ENCODE measurements around the gene TTC39C.
A peak's percentile ranks its signal among the peaks of the same experiment; 100 is the strongest.

Gene TTC39C

DNA sequence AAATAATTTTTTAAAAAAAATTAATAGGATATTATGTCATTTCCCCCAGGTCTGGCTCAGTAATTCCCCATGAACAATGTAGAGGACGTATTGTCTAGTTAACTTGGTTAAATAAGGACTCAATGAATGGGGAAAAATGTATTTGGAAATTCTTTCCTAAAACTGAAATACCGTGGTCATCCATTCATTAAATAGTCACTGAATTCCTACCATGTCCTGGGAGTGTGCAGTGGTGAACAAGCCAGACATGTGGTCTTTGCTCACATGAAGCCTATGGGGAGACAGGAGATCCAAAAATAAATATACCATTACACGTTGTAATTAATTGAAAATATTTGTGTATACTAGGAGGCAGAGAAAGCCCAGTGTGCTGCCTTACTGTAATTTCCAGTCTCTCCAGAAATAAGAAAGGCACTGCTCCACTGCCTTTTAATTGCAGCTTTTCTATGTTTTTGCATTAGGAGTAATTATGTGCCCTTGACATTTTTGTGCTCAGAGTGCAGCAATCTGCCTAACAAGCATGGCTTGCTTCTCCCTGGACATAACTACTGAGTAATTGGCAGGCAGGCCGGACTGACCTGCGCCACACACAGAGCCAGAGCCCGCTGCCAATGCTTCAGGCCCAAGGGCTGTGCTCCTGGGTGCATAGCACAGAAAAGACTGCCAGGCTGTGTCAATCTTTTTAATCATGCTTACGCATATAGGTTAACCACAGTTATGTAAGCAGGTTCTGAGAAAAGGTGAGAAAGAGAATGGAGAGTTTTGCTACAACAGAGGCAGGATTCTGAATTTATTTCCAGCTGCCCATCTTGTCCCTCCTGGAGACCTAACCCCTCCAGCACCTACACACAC, 22.2 kb upstream of the TTC39C start:
- no peak for FAIRE-seq

DNA sequence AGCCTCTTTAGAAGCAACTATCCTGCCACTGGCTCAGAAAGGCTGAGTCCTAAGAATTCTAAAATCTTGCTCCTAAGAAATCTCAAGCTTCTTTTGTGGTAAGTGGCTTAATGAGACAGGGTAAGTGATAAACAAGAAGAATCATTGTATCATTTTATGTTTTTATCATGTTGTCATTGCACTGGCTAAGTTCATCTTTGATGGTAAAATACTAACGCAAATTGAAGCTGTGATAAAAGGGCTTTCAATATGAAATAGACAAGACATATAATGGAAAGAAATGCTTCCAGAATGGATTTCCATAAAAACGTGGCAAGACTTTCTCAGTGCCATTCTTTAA, 21.6 kb upstream of the TTC39C start:
- no peak for FAIRE-seq

DNA sequence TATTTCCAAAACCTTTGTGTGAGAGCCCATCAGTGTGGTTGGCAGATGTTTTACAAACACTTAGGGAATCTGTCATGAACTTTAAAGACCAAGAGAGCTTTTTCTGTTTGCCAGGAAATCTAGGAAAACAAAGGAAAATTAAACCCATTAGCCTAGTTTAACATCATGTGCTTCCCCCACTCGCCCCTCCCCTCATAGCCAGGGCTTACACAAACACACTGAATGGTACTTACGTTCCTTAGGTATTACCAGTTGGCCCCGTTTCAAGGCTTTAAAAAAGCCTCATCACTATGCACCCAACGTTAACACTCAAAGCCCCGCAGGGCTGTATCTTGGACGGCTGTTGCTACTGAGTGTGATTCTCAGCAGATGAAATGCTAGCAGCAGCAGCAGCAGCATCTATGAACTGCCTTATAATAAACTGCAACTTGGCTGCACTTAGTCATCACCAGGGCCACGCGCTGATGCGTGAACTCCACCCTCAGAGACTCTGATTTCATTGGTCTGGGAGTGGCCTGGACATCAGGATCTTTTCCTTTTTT, 20.1 kb upstream of the TTC39C start:
- FAIRE-seq, result peak; percentile 80

DNA sequence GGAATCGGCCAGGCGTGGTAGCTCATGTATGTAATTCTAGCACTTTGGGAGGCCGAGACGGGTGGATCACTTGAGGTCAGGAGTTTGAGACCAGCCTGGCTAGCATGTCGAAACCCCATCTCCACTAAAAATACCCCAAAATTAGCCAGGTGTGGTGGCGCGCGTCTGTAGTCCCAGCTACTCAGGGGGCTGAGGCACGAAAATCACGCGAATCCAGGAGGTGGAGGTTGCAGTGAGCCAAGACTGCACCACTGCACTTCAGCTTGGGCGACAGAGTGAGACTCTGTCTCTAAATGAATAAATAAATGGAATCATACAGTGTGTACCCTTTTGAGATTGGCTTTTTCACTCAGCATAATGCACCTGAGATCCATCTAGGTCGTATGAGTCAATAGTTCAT, 19.4 kb upstream of the TTC39C start:
- no peak for FAIRE-seq

DNA sequence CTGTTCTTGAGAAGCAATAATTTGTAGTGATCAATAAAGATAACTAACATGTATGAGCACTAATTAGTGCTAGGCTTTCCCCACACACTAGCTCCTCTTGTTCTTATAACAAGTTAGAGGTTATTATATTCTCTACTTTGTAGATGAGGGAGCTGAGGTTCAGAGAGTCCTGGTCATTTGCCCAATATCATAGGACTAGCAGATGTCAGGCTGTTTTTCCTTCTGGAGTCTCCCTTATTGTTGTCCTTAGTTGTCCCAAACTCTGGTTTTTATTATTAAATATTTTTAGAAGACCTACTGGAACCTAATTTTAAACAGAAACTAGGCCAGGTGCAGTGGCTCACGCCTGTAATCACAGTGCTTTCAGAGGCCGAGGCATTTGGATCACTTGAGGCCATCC, 16.5 kb upstream of the TTC39C start:
- no peak for FAIRE-seq

DNA sequence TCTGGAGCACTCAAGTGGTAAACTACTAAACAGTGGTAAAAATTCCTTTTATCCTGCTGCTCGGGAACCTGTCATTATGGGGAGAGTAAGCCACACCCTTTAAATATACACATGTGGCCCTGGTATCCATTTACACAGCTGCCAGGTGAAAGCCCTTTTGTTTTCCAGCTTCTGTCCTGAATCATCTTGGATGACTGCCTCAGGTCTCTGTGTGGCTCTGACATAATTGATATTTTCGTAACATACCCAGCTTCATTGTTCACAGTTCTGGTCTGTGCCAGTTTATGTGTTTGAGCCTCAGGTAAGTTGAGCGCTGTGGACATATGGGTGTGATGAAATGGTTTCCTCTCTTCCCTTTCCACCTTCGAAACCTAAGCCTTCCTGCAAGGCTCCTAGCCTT, 15.7 kb upstream of the TTC39C start:
- FAIRE-seq, result no peak

DNA sequence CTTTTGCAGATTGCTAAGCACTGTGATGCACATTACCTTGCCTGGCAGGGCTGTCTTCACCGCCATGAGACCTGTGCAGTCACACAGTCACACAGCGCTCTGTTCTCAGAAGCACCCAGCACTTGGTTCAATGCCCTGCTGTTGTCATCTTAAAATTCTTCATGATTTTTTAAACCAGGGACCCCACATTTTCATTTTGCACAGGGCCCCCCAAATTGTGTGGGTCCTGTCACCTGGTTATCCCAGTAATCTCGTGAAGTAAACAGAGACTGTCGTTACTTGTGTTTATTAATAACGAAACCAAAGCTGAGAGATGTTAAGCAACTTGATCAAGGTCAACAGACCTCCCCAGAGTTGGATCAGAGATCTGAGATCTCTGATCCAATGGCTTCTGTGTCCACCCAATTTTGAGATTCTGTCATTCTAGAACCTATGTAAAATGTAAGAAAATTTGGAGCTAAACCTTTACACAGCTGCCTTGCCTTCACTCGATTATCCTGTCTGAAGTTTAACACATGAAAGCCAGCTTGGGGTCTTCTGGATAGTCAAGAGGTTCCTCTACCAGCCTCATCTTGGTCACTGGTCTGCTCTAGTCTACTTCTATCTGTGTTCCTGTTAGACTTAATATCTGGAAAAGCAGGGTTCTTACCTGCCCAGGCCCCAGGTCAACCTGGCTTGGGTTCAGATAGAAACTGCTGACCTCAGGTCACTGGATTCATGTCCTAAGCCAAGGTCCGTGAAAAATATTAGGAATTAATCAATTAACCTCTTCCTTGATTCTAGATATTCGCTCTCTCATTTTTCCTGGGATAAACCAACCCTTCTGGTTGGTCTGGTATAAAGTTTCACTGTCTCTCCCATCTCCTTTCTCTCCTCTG, 13.7 kb upstream of the TTC39C start:
- FAIRE-seq, result no peak

DNA sequence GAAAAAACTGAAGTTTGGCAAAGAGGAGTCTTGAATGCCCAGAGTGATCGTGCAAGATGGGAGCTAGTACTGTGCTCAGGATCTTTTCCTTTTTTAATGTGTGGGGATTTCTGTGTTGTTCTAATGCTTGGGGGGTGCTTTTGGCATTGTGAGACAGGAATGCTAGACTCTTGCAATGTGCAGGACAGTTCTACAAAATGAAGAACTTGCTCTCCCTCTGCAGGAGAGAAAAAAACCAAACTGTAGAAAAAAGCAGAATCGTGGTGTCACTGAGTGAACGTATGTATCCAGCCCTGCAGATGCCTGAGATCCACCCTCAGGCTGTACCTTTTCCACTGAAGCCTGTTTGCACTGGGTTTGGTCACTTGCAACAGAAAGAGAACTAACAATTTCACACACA, 12.1 kb upstream of the TTC39C start:
- FAIRE-seq, result no peak

DNA sequence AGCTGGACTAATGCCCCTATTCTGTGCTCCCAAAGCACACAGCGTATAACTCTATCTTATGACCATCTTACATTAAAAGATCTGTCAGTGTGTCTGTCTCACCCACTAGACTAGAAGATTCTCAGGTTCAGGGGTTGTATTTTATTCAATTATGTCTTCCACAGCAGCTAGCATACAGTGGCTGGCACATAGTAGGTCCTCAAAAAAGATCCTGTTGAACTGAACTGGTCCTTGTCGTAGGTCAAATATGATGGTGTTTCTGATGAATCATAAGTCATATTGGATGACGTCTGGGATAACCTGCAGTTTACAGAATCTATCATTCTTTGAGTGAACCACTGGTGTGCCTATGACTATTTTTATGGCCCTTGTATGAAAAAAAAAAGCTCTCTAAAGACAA, 11.3 kb upstream of the TTC39C start:
- FAIRE-seq, result no peak

DNA sequence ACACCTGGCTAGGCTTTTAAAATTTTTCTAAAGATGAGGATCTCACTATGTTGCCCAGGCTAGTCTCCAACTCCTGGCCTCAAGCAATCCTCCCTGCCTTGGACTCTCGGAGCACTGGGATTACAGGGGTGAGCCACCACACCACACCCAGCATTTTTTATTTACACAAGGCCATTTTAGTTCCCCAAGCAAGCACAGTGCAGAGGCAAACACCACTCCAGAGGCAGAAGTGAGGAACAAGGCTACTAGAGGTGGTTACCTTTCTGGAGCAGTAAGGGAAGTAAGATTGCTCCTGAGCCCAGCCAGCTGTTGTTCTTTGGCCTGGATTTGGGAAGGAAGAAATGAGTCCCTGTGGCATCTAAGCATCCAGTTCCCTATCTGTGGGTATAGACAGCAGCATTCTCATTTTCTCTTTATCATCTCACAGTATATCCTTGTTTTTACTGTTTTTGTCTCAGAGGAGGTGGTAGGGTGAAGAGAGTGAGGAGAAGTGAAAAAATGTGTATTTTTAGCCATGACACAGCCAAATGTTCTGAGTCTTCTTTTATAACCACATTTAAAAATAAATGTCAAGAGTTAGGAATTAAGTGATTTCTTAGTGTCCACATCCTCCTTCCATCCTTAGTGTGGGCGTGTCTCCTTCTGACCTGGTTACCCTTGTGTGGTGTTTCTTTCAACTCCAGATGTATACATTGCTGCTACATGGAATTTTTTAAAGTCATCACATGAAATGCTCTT, 10.5 kb upstream of the TTC39C start:
- no peak for FAIRE-seq

DNA sequence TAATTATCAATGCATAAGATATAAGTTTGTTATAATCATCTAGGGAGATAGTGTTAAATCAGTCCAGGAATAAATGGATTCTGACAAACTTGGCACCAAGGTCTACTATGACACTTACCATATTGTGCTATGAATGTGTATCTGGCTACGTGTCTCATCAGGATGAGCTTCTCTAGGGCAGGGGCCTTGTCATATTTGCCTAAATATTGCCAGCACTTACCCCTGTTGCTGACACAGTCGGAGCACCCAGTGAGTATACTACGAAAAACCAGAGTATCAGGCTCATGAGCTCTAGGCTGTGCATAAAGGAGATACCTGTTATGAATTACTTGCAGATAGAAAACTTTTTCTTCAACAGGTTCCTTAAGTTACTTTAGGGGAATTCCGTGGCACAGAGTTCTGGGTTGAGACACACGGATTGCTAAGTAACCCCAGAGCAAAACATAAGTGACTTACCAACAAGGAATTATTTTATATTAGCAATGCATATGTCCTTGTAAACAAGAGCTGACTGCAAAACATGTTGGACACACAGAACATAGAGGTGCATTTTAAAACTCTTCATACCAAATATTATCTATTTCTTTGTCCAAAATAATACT, 7.7 kb upstream of the TTC39C start:
- no peak for FAIRE-seq

DNA sequence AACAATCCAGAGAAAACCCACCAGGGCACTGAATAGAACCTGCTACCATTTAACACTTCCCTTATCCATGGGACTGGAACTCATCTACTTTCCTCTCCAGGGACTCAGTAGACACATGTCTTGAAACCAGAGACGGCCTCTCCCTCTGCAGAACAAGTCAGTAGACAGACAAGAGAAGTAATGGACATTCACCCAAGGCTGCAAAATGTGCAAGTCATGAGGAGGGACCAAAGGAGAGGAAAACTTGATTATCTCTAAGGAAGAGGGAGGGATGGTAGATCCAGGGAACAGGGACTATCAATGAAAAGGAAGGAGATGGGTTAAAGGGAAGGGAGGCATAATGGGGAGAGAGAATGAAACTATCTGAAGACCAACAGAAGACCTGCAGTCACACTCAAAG, 5.3 kb upstream of the TTC39C start:
- no peak for FAIRE-seq

DNA sequence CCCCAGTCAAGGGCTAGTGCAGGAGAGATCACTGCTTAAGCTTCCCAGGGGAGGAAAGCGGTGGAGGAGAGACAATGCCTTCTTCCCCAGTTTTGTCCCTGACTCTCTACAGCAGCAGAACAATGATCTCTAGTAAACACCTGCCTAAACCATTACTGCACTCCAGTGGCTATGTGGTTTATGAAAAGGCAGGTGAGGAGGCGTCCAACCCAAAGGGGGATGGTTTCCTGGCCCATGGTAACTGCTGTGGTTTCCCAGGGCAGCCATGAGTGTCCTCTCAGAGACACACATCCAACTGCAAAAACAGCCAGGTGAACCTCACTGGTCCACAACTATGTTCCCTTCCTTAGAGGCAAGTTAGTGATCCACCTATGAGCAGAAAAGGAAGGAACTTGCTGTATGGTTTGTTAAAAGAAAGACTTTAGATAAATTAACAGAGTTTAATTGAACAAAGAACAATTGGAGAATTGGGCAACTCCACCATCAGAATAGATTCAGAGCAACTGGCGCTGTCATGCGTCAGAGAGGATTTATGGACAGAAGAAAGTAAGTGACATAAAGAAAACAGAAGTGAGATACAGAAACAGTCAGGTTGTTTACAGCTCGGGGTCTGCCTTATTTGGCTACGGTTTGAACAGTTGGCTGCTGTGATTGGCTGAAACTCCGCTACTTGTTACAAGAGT, 4.8 kb upstream of the TTC39C start:
- FAIRE-seq, result no peak

DNA sequence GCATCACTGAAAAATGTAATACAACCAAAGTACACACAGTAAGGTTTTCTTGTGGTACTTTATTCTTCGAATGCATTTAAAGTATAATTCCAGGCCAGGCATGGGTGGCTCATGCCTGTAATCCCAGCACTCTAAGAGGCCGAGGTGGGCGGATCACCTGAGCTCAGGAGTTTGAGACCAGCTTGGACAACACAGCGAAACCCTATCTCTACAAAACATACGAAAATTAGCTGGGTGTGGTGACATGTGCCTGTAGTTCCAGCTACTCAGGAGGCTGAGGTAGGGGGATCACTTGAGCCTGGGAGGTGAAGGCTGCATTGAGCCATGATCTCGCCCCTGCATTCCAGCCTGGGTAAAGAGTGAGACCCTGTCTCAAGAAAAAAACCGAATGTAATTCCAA, 3.9 kb upstream of the TTC39C start:
- FAIRE-seq, result no peak

DNA sequence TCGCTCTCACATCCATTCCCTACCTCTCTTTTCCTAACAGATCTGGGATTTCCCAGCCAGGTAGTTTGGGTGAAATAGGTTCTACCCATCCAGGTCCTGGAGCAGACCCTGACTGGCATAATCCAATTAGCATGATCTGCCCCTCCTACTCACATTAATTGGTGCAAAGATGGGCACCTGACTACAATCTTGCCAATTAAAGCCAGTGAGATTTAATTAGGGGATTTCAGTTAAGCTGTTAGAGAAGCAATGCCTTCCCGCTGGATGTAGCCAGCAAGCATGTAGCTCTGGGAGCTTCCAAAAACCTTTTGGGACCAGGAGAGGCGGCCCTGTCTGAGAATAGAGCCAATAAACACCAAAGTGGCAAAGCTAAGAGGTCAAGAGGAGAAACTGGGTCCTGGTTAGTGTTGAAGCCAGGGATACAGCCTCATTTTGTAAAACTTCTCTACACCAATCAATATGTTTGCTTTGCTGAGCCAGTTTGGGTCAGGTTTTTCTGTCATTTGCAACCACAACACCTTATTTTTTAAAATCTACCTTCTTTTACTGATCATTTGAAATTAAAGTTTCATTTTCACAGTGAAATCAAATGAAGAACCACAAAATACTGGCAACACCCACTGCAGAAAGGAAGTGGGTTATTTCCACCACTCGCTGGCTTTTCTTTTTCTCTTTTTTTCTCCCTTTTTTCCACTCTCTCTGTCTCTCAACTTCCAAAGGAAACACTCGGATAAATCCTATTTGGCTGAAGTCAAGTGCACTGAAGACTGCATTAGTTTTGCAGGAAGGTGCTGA, 3.2 kb upstream of the TTC39C start:
- no peak for FAIRE-seq

DNA sequence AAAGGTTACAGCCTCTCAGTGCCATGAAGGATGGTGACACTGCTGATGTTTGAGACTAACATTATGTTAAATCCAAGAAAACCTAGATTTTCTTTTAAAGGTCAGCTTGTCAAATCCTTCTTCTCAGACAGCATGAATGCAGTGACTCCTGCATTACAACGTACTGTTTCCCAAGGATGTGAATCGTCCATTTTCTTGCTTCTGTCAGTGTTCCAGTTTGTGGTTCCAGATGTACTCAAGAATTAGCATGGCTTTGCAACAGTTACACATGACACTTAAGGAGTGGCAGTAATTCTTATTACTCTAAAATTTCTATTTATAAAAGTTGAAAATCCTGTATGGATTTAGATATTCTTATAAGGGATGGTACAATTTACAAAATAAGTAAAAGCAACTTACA, 1.5 kb upstream of the TTC39C start:
- no peak for FAIRE-seq

DNA sequence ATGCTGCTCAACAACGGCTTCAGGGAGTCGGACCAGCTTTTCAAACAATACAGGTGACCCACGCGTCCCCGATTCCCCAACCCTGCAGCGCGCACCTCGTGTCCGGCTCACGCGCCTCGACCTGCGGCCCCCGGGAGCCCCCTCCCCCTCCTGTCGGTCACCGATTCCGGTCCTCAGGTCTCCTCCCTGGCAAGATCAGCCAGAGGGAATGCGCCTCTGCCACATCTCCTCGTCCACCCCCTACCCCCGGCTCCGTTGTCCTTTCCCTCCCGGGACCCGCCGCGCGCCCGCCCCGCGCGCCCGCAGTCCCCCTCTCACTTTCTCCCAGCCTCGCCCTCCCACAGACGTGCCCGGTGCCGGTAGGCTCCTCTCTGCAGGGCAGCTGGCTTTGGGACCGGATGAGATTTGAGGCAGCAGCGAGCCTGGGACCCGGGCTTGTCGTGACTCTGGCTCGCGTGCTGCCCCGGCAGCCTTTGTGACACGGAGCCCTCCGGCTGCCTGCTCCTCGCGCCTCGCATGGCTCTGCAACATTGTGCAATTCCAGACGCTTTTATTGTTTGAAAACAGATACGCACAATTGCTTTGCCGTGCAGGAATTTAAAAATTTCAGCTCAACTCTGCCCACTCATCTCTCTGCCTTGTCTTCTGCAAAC, 558 bp downstream of the TTC39C start:
- FAIRE-seq, result no peak

DNA sequence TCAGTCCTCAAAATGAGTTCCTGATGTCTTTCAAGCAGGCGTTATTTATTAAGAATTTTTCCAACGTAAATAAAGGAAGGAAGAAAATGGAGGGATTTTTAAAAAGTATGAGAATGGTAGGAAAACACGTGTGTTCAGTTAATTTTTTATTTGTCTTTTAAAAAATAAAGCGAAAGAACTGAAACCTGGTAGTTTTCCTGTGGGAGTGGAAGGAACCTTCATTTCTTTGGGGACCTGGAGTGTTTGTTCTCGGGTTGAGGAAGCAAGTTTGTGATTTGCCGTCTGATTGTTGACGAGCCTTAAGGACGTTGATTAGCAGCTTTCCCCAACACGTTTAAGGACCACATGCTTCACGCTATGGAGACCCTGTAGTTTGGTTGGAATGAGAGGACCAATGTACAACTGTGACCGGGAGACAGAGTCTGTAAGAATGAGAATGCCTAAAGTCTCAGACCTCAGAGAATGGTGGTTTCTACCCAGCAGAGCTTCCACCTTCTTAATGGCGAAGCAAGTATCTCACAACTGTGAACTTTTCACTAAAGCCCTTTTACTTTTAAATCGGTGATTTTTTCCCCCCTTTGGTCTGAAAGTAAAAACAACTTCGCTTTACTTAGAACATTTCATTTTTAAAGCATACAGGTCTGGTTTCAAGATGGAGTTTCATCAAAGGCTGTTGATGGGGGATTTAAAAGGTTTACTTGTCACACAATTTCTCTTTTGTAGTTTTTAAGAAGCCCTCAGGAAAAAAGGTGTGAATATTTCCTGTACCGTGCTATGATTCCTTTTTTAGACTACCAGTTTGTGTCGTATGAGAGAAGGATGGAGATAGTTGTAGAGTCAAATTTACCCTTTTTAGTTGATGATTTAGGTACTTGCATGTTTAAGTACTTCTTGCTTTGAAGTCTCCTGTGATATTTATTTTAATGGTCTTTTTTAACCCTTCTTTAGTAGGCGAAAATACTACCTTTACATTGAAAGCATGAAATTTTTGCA, 1.4 kb downstream of the TTC39C start:
- no peak for FAIRE-seq

DNA sequence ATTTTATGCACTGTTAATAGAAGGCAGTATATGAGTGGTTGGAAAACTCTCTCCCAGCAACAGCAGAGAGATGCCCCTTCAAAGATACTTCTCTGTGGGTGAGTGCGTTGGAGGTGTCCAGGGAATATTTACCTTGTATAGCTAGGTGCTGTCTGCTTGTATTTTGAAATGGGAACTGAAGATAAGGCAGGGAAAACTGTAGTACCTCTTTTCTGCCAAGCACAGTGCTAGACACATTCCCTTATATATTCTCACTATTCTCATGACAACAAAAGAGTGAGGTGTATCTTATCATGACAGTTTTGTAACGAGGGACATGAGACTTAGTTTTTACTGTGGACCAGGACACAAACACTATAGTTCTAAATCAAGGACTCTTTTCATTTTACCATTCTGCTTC, 2.1 kb downstream of the TTC39C start:
- FAIRE-seq, result no peak

All from endometrium (tissue), 2 donors.